GM19463 (cell line): ENCODE results near the gene CDH11.

ENCODE experiments used
- ATAC-seq: cut with Tn5 transposase; IDR thresholded peaks from one replicate; pipeline ENCODE4 v1.9.1; 2021; ENCODE audit warnings: mild to moderate bottlenecking, moderate library complexity; ENCODE audit not compliant: unreplicated experiment

The CDH11 gene

GRCh38 chr16:65121870-65122723, at the start of gene CDH11:
TSS of gene CDH11 (minus strand) at chr16:65122063. CDS start at chr16:65004869, 117,194 bp downstream.
- no peak for ATAC-seq

DNA sequence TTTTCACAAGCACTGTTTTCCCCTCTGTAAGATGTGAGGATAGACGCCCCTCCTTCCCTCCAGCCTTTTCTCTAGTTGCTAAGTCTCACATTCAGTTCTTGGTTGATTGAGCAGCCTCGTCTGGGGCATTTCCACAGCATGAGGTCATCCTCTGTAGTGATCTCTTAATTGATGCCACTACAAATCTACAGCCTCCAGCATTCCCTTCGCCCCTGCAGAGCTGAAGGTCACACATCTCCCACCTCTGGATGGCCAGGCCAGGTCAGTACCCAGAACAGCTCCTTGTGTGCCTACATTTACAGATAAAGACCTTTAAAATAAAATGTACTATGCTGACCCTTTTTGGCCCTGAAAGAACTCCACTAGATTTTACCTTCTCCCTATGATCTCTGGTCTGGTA, 32.5 kb upstream of the CDH11 start:
- ATAC-seq, result no peak

DNA sequence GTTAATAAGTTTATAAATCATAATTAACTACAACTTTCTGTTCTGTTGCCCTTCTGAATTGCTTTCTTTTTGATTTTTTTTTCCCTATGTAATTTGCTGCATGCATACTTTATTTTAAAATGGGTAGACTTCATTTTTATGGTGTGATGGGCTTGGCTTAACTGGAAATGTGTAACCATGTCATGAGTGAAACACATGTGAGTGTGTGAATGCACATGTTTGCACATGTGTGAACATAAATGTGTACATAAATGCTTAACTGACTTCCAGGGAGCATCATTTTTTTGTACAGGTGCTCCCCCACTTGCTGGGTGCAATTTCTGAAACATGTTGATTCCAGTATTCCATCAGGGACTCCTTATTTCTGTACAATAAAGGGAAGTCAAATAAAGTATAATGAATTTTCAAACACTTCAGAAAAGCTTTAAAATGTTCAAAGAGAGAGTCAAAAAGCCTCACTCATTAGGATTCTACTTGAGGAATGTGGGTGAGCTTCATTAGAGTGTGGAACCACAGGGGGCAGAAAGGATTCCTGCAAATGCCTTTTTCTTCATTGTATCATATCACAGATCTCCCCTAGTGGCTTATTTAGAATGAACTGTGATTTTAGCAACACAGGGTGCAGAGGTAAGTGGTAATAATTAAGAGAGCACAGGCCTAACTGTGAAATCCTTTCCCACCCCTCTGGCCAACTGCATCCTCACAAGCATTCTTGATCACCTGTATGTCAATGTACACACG, 31.7 kb upstream of the CDH11 start:
- ATAC-seq, result no peak

- ATAC-seq, result no peak
Observed at GRCh38 chr16:65148804-65149203, 26.9 kb upstream of the CDH11 start.

- no peak for ATAC-seq
Observed at GRCh38 chr16:65142276-65142675, 20.4 kb upstream of the CDH11 start.

DNA sequence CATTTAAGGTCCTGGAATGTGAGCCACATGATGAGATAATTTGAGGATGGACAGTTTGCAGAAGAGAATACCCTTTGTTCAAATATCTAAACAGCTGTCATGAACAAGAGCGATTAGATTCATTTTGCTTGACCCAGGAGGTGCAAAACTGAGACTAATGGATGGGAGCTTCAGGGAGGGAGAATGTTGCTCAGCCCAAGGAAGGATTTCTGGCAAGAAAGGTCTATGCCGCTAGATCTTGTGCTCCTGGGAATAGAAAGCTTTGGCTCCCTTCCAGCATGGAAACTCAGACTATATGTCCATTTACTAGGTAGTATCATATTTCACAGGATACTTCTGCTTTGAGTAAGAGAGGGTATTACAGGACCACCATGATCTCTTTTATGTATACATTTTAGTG, 14.8 kb upstream of the CDH11 start:
- ATAC-seq, result no peak

DNA sequence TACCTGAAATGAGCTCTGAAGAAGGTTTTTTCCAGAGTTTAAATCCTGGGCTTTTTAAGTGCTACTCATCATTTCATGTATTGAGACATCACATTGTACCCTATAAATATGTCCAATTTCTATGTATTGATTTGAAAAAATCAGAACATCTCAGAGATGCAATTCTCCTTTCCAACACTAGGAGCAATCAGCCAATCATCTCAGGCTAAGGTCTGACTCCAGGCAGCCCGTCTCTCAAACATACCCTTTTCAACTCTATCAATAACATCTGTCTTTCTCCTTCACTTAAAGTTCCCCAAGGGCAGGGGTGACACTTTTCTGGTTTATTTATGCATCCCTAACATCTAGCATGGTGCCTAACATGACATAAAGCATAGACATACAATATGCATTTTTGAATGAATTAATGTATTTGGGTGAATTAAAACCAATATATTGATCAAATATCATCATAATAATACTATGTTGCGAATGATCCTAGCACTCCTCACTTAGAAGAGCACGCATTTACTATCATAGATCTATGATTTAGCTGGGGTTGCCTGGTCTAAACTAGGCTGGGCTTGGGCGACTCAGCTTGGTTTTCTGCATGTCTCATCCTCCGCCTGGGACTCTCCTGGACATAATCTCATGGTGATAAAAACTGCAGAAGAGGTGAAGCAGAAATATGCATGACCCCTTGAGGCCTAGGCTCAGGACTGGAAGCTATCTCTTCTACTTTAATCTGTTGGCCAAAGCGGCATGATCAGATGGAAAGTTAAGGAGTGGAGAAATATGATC, 5.2 kb upstream of the CDH11 start:
- no peak for ATAC-seq

- ATAC-seq, result no peak
Observed at GRCh38 chr16:65125871-65126270, 4.0 kb upstream of the CDH11 start.

DNA sequence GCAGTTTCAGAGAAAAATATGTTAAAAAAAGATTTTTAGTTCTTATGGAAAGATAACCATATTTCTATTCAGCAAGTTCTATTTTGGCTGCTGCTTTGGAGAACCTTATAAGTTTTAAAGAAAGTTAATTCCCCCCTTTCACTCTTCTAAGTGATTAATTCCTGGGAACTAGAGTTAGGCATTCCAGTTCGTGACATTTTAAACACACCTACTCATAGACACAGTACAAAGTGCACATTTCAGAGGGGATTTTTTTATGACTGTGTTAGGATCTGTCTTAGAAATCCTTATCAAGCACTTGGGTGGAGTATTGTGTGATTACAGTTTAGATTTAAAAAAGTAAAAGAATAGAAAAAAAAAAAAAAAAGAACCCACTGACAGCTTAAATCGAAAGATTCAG, 3.5 kb upstream of the CDH11 start:
- ATAC-seq, result no peak

DNA sequence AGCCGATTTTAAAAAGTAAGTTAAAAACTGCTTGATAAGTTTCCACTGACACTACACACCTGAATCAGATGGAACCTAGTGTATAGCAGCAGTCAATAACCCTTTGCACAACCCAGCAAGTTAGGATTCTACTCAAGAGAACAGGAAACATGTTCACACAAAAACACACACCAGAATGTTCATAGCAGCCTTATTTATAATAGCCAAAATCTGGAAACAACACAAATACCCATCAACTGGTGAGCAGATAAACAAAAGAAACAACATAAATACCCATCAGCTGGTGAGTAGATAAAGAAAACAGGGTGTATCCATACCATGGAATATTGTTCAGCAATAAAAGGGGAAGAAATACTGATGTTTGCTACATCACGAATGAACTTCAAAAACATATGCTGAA, 2.7 kb upstream of the CDH11 start:
- ATAC-seq, result no peak

GRCh38 chr16:65124212-65124548, 2.3 kb upstream of the CDH11 start:
- ATAC-seq, result no peak

- no peak for ATAC-seq
Observed at GRCh38 chr16:65123396-65124211, 1.7 kb upstream of the CDH11 start.

GRCh38 chr16:65122724-65123395, 997 bp upstream of the CDH11 start:
- ATAC-seq, result no peak

GRCh38 chr16:65120831-65121721, 787 bp downstream of the CDH11 start:
- no peak for ATAC-seq

DNA sequence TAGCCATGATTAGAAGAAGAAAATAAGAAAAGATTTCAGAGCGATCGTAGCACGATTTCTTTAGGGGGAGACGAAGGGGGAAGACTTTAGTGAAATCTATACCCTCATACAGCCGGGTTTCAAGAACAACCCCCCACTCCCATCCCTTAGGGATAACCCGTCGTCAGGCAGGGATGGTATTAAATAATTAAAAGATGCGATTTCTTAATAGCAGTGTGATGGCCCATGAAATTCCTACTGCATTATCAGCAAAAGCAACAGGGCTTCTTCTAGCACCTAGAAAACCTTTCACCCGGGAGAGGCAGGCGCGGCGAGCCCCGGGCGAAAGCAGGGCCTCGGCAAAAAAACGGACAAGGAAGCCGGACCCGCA, 1.4 kb downstream of the CDH11 start:
- no peak for ATAC-seq

DNA sequence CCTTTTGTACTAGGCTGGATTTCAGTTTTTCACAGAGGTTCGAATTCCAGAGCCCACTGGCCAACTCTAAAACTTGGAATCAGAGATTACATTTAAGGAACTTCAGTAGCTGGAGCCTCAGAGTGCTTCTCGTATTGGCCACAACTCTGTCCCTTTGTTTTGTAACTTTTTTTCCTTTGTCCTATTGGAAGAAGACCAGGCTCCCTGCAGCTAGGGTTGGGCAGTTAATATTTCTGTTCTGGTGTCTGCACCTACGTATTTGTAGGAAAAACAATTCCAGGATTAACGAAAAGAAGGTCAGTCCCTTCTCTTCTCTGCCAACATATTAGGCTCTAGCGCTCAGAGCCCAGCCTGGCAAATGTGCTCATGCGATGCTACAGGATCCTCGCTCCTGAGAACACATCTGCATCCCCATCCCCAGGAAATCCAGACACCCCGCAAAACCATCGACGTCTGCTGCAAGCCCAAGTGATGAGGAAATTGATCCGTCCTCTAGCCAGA, 1.9 kb downstream of the CDH11 start:
- no peak for ATAC-seq

DNA sequence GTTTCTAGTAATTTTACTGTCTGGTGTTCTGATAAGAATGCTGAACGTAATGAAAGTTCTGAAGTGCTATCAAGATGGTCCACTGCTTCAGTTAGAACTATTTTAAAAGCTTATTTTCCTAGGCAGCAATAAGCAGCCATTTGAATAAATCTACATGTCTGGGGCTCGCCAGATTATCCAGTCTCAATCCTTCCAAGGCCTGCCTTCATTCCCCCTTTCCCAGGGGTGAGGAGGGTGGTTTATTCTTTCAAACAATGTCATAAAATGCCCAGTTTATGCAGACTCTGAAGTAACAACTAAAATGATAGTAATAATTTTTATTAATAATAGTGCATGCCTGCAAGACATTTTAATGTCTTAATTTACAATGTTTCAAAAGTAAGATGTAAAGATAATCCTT, 2.4 kb downstream of the CDH11 start:
- ATAC-seq, result no peak

DNA sequence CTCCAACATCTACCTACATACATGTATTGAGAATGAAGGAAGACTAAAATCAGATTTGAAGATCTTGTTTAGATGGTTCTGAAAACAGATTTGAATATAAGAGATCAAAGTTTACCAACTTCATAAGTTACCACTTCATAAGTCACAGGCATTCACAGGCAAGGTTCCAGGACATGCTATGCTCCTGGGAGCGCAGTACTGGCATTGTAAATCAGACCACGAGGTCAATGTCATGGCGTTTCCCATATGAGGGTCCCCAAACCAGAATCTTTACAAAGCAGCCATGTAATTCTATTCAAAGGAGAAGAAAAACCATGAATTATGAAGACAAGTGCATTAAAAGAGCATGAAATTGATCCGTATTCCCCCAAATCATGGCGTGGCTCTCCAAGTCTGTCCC, 3.0 kb downstream of the CDH11 start:
- ATAC-seq, result no peak

GRCh38 chr16:65117811-65118448, 3.9 kb downstream of the CDH11 start:
- ATAC-seq, result peak; percentile 81
